ENCODE measurements around the gene TGFBR3L. TPM values are rescaled to one million over a fixed set of nuclear protein-coding genes. Genes with fewer than 3 reads are reported as not detected.

The TGFBR3L gene
- total and polyA plus RNA-seq, 2 of the 4 experiments (the other 2 are of a cell fraction): 0.94 TPM; not detected in 1

- H3K4me2 ChIP-seq (ENCODE audit: low read depth, low read length): no peak overlapping the region
- intact Hi-C loops (cut with micrococcal nuclease) (no loop called here), dilution Hi-C loops (cut with HindIII; ENCODE audit: low sequenced_read_pairs, unreplicated experiment) (no loop called here), in situ Hi-C loops (cut with MboI; ENCODE audit: low sequenced_read_pairs) (no loop called here)
- H2BK20ac ChIP-seq (ENCODE audit: low read depth, low read length): no peak overlapping the region
- H4K8ac ChIP-seq (ENCODE audit: low read depth in 2 of 2, low read length in 2 of 2): no peak overlapping the region
- H3K36me3 ChIP-seq (ENCODE audit: control insufficient read depth, insufficient read depth, low read length): peaks cover 34% of the 10 kb centered on the region
- no peak for DNase-seq
- H3K4me1 ChIP-seq (ENCODE audit: control insufficient read depth, insufficient read depth, low read length): no peaks in the 10 kb centered on the region
- ATAC-seq (ENCODE audit: low read depth): no peak
- H3K14ac ChIP-seq (replicated peaks; ENCODE audit: low read depth, low read length): no peak overlapping the region
- no peaks in the 10 kb centered on the region for H3K27me3 ChIP-seq (ENCODE audit: control insufficient read depth, insufficient read depth, low read length)
- H3K9me3 ChIP-seq (ENCODE audit: control insufficient read depth, insufficient read depth, low read length): no peaks in the 10 kb centered on the region
- H3K56ac ChIP-seq (ENCODE audit: extremely low read depth, insufficient read depth, low read length): no peak overlapping the region
- H3K4me3 ChIP-seq (ENCODE audit: insufficient read depth, low read depth, low read length): no peak overlapping the region
- no peak overlapping the region for H3K9ac ChIP-seq (ENCODE audit: low read depth, low read length)
- 70% methylated on average over 2 of the region's 6 CpGs; no CpG with 5 or more reads in 1 of the 2 experiments for WGBS, 2 experiments (ENCODE audit: extremely low coverage in 2 of 2, insufficient read length in 1 of 2)
- no TSS peak for BruUV-seq (replicated peaks)
- no peak overlapping the region for H4K91ac ChIP-seq (ENCODE audit: insufficient read depth, low read depth, low read length)
- H3K79me1 ChIP-seq (ENCODE audit: low read depth in 1 of 2, low read length in 2 of 2): peaks cover 0 to 3% of the 10 kb centered on the region in 2 experiments; a peak in 1 of 4 replicates
- ChIA-PET CTCF (no interaction called here), POLR2A (ENCODE audit: unreplicated experiment) (interaction anchor here (0.7 kb wide), 1 partner anchor 1652 kb away, joined by 4 read pairs; no protein-coding TSS in a partner anchor)
- H2BK5ac ChIP-seq (ENCODE audit: low read depth, low read length, poor library complexity, severe bottlenecking): no peak overlapping the region
- no peak overlapping the region for H4K5ac ChIP-seq (ENCODE audit: low read depth, low read length)
- H4K20me1 ChIP-seq (ENCODE audit: insufficient read depth, low read length): peaks cover 7% of the 10 kb centered on the region
- no peak overlapping the region for H2AFZ ChIP-seq (replicated peaks; ENCODE audit: low read length, poor library complexity)
- H2BK15ac ChIP-seq (ENCODE audit: low read depth, low read length): no peak overlapping the region
- H3K23ac ChIP-seq (ENCODE audit: low read depth, low read length): no peak overlapping the region
- TF ChIP-seq CHD1 (IDR thresholded peaks at IDR 0.05; ENCODE audit: low read depth, low read length) (no peak), MAZ (IDR thresholded peaks at IDR 0.05; ENCODE audit: borderline replicate concordance, low read depth, low read length) (no peak), RCOR1 (IDR thresholded peaks at IDR 0.05; ENCODE audit: insufficient replicate concordance, low read length) (no peak), BHLHE40 (IDR thresholded peaks at IDR 0.05; ENCODE audit: low read depth, low read length) (no peak), POLR2A (IDR thresholded peaks at IDR 0.05; ENCODE audit: low read depth, low read length) (no peak), RFX5 (IDR thresholded peaks at IDR 0.05; ENCODE audit: low read depth, low read length) (no peak), RAD21 (IDR thresholded peaks at IDR 0.05; ENCODE audit: low read length) (no peak), CEBPB (IDR thresholded peaks at IDR 0.05; ENCODE audit: low read depth, low read length) (no peak), USF2 (IDR thresholded peaks at IDR 0.05; ENCODE audit: low read depth, low read length) (no peak), SMC3 (IDR thresholded peaks at IDR 0.05; ENCODE audit: low read depth, low read length) (no peak), MXI1 (IDR thresholded peaks at IDR 0.05; ENCODE audit: borderline replicate concordance, low read depth, low read length) (no peak), NFE2L2 (IDR thresholded peaks at IDR 0.05; ENCODE audit: low read depth, low read length) (no peak), FOS (IDR thresholded peaks at IDR 0.05; ENCODE audit: low read depth, low read length) (no peak), MAFK (IDR thresholded peaks at IDR 0.05; ENCODE audit: low read depth, low read length) (no peak), CTCF (conservative IDR thresholded peaks at IDR 0.05; ENCODE audit: low read depth, low read length) (no peak), ELK1 (IDR thresholded peaks at IDR 0.05; ENCODE audit: borderline replicate concordance, low read depth, low read length) (no peak)
- H3K18ac ChIP-seq (ENCODE audit: low read depth, low read length): no peak overlapping the region
- no peaks in the 10 kb centered on the region for H3K9me1 ChIP-seq (ENCODE audit: insufficient read depth, low read length)
- no peak overlapping the region for H2AK5ac ChIP-seq (ENCODE audit: low read depth, low read length)
- H3K4ac ChIP-seq (ENCODE audit: low read depth, low read length): no peak overlapping the region
- no peak overlapping the region for H3K27ac ChIP-seq (ENCODE audit: insufficient read depth, low read length)
- no peak overlapping the region for H2BK120ac ChIP-seq (ENCODE audit: low read depth, low read length)
- H2AK9ac ChIP-seq (replicated peaks; ENCODE audit: low read depth, low read length, poor library complexity): no peak overlapping the region
Observed at GRCh38 chr19:7959211-7959610, 44.6 kb downstream of the TGFBR3L start.

All from IMR-90 (cell line).